Vagina (tissue), 2 donors: ENCODE results near the gene SLC7A6OS.

ENCODE experiments used
- POLR2A ChIP-seq, 2 donors: fragments of 450-650 bp; IDR thresholded peaks; one replicate each; pipeline ENCODE4 v1.6.1; 2017; ENCODE audit warnings: antibody characterized with exemption in 2 of 2, mild to moderate bottlenecking in 2 of 2, moderate library complexity in 2 of 2
- TF ChIP-seq, protein P1 (sequence below), 3 experiments: fragments of 450-650 bp in 2 of 3; fragments of 200-600 bp in 1 of 3; sonication (generic) in 1 of 3; IDR thresholded peaks; one replicate each; pipeline ENCODE4 v1.5.1; 2017 to 2019; ENCODE audit warnings: antibody characterized with exemption in 3 of 3, mild to moderate bottlenecking in 2 of 3, moderate library complexity in 2 of 3

DNA sequence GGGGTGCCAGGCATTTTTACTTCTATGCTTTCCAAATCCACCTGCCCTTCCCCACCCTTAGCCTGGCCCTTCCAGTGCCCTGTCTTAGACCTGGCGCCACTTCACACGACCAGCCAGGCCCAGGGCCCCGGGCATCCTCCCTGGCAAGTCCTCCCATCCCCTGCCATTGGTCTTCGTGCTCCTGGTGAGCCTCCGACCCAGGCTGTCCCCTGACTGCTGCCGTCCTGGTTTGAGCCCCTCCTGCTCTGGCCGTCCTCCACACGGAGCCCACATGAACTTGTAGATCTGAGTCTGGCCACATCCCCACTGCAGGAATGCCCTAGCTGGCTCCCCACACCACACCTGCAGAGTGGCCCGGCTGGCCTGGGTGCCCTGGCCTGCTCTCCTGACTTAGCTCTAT is 44.1 kb upstream of the SLC7A6OS start:
- TF ChIP-seq, protein P1, sequence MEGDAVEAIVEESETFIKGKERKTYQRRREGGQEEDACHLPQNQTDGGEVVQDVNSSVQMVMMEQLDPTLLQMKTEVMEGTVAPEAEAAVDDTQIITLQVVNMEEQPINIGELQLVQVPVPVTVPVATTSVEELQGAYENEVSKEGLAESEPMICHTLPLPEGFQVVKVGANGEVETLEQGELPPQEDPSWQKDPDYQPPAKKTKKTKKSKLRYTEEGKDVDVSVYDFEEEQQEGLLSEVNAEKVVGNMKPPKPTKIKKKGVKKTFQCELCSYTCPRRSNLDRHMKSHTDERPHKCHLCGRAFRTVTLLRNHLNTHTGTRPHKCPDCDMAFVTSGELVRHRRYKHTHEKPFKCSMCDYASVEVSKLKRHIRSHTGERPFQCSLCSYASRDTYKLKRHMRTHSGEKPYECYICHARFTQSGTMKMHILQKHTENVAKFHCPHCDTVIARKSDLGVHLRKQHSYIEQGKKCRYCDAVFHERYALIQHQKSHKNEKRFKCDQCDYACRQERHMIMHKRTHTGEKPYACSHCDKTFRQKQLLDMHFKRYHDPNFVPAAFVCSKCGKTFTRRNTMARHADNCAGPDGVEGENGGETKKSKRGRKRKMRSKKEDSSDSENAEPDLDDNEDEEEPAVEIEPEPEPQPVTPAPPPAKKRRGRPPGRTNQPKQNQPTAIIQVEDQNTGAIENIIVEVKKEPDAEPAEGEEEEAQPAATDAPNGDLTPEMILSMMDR (IDR thresholded peaks at IDR 0.05) = no peak
- TF ChIP-seq POLR2A (IDR thresholded peaks at IDR 0.05) = no peak
